ENCODE results near the gene CARMIL1.

DNA sequence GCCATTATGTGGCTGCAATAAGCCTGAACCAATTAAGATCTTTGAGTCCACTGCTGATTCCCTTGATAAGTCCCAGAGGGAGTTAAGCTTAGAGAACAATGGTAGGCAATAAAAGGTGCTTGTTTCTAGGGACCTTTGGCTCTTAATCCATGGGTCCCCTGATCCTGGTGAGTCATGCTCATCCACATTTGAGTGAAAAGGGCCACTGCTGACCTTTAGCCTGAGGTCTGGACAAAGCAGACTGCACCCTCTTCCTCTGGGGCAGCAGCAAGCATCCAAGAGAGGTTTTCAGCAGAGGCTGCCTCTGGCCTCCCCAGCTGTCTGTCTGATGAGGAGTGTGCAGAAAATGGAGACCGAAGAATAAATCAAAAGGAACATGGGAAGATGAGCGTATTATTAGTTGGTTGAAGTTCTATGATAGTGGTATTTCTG is 356.7 kb downstream of the CARMIL1 start:
- TF ChIP-seq TOX (CRISPR knock-in tag; IDR thresholded peaks at IDR 0.05; ENCODE audit: borderline replicate concordance) (no peak), PPARA (CRISPR knock-in tag; IDR thresholded peaks at IDR 0.05; ENCODE audit: borderline replicate concordance) (no peak), ZFP30 (CRISPR knock-in tag; IDR thresholded peaks at IDR 0.05) (no peak), ARNTL (CRISPR knock-in tag; IDR thresholded peaks at IDR 0.05; ENCODE audit: borderline replicate concordance, low read depth) (no peak), TCF4 (CRISPR knock-in tag; IDR thresholded peaks at IDR 0.05; ENCODE audit: borderline replicate concordance) (no peak), GLIS3 (CRISPR knock-in tag; IDR thresholded peaks at IDR 0.05) (no peak), ESRRG (CRISPR knock-in tag; IDR thresholded peaks at IDR 0.05) (no peak), CSDC2 (CRISPR knock-in tag; IDR thresholded peaks at IDR 0.05) (no peak)
- TF ChIP-seq, protein P1, sequence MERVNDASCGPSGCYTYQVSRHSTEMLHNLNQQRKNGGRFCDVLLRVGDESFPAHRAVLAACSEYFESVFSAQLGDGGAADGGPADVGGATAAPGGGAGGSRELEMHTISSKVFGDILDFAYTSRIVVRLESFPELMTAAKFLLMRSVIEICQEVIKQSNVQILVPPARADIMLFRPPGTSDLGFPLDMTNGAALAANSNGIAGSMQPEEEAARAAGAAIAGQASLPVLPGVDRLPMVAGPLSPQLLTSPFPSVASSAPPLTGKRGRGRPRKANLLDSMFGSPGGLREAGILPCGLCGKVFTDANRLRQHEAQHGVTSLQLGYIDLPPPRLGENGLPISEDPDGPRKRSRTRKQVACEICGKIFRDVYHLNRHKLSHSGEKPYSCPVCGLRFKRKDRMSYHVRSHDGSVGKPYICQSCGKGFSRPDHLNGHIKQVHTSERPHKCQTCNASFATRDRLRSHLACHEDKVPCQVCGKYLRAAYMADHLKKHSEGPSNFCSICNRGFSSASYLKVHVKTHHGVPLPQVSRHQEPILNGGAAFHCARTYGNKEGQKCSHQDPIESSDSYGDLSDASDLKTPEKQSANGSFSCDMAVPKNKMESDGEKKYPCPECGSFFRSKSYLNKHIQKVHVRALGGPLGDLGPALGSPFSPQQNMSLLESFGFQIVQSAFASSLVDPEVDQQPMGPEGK (CRISPR knock-in tag; IDR thresholded peaks at IDR 0.05; ENCODE audit: borderline replicate concordance): no peak
- TF ChIP-seq, protein P2, sequence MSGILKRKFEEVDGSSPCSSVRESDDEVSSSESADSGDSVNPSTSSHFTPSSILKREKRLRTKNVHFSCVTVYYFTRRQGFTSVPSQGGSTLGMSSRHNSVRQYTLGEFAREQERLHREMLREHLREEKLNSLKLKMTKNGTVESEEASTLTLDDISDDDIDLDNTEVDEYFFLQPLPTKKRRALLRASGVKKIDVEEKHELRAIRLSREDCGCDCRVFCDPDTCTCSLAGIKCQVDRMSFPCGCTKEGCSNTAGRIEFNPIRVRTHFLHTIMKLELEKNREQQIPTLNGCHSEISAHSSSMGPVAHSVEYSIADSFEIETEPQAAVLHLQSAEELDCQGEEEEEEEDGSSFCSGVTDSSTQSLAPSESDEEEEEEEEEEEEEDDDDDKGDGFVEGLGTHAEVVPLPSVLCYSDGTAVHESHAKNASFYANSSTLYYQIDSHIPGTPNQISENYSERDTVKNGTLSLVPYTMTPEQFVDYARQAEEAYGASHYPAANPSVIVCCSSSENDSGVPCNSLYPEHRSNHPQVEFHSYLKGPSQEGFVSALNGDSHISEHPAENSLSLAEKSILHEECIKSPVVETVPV (CRISPR knock-in tag; IDR thresholded peaks at IDR 0.05): no peak
- TF ChIP-seq, protein P3, sequence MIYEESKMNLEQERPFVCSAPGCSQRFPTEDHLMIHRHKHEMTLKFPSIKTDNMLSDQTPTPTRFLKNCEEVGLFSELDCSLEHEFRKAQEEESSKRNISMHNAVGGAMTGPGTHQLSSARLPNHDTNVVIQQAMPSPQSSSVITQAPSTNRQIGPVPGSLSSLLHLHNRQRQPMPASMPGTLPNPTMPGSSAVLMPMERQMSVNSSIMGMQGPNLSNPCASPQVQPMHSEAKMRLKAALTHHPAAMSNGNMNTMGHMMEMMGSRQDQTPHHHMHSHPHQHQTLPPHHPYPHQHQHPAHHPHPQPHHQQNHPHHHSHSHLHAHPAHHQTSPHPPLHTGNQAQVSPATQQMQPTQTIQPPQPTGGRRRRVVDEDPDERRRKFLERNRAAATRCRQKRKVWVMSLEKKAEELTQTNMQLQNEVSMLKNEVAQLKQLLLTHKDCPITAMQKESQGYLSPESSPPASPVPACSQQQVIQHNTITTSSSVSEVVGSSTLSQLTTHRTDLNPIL (CRISPR knock-in tag; IDR thresholded peaks at IDR 0.05; ENCODE audit: low read depth): no peak
